HG02938 (cell line): ENCODE data around the gene CREB3L1.
"Not testable (repeated sequence)": the region's sequence is repeated elsewhere in the genome, so short reads cannot be mapped to it uniquely, and the experiment has no call there.

Experiments used
- ATAC-seq: cut with Tn5 transposase; IDR thresholded peaks from one replicate; pipeline ENCODE4 v1.9.1; 2021; ENCODE audit warnings: mild to moderate bottlenecking, moderate library complexity; ENCODE audit not compliant: unreplicated experiment

The CREB3L1 gene

GRCh38 chr11:46248289-46249102, 29.0 kb upstream of the CREB3L1 start:
- ATAC-seq = no peak

GRCh38 chr11:46249103-46249937, 28.1 kb upstream of the CREB3L1 start:
- ATAC-seq = no peak

- ATAC-seq = no peak
Measured at GRCh38 chr11:46249938-46250744, 27.3 kb upstream of the CREB3L1 start.

- ATAC-seq = no peak
Measured at GRCh38 chr11:46250745-46251052, 26.8 kb upstream of the CREB3L1 start.

- ATAC-seq = no peak
Measured at GRCh38 chr11:46251954-46252353, 25.5 kb upstream of the CREB3L1 start.

- no peak for ATAC-seq
Measured at GRCh38 chr11:46252373-46252914, 25.0 kb upstream of the CREB3L1 start.

GRCh38 chr11:46253258-46254132, 24.0 kb upstream of the CREB3L1 start:
- no peak for ATAC-seq

- ATAC-seq = no peak
Measured at GRCh38 chr11:46254133-46254491, 23.4 kb upstream of the CREB3L1 start.

GRCh38 chr11:46256540-46257001, 20.9 kb upstream of the CREB3L1 start:
- ATAC-seq = no peak

- not testable (repeated sequence) for ATAC-seq
Measured at GRCh38 chr11:46259347-46259746, 18.1 kb upstream of the CREB3L1 start.

- ATAC-seq = no peak
Measured at GRCh38 chr11:46259971-46260560, 17.4 kb upstream of the CREB3L1 start.

- ATAC-seq = no peak
Measured at GRCh38 chr11:46263120-46263519, 14.3 kb upstream of the CREB3L1 start.

- ATAC-seq = no peak
Measured at GRCh38 chr11:46264030-46264429, 13.4 kb upstream of the CREB3L1 start.

- no peak for ATAC-seq
Measured at GRCh38 chr11:46264976-46265375, 12.5 kb upstream of the CREB3L1 start.

- no peak for ATAC-seq
Measured at GRCh38 chr11:46265764-46266163, 11.7 kb upstream of the CREB3L1 start.

GRCh38 chr11:46267930-46268329, 9.5 kb upstream of the CREB3L1 start:
- ATAC-seq = no peak

GRCh38 chr11:46270684-46271083, 6.8 kb upstream of the CREB3L1 start:
- ATAC-seq = no peak

- ATAC-seq = no peak
Measured at GRCh38 chr11:46271407-46271806, 6.1 kb upstream of the CREB3L1 start.

- no peak for ATAC-seq
Measured at GRCh38 chr11:46271875-46272815, 5.3 kb upstream of the CREB3L1 start.
